K562 (cell line): Measurements from ENCODE around the gene TBC1D2. TPM values are rescaled to one million over a fixed set of nuclear protein-coding genes. Genes with fewer than 3 reads are reported as not detected.

Experiments
- ATAC-seq: fragments of 200-7000 bp; cut with Tn5 transposase; 3 replicates; pipeline ENCODE4 v1.9.1; 2020; ENCODE audit warnings: moderate library complexity
- BruUV-seq: library from RNA; stranded (reverse); fragments of 400-500 nt; replicated peaks from 2 replicates; lab custom pipeline; 2021; lab: Mats Ljungman, UMichigan
- CTCF ChIA-PET: fragments of 300-600 bp; formaldehyde crosslinking; extraction: SDS; loops from one replicate; lab custom pipeline; 2021; ENCODE audit warnings: low intra/inter-chr PET ratio; lab: Yijun Ruan, JAX
- POLR2A ChIA-PET: fragments of 300-600, 350-650 bp; sonication (Branson Sonifier 250); formaldehyde crosslinking; extraction: SDS; loops from one replicate; lab custom pipeline; 2021; ENCODE audit warnings: antibody characterized with exemption, inconsistent platforms; lab: Yijun Ruan, JAX
- DNase-seq, 4 experiments: peaks; one replicate each; pipeline versions ENCODE4 v3.0.0 to v3.0.0-alpha.2; 2011 to 2018; ENCODE audit warnings: low spot score in 3 of 4, mixed read lengths in 3 of 4; ENCODE audit errors: extremely low read depth in 1 of 4
- FAIRE-seq: peaks from 2 replicates; lab custom pipeline; 2011; peaks lifted over from hg19 to GRCh38; lab: Jason Lieb, UNC
- H2AFZ ChIP-seq: 2 replicates; pipeline ENCODE4 v1.6.0; 2011; ENCODE audit warnings: low read depth, low read length, control low read depth, inconsistent platforms
- H3K27ac ChIP-seq: fragments of 200-600 bp; 3 replicates; pipeline ENCODE4 v1.8.0; 2011; ENCODE audit warnings: low read depth, mild to moderate bottlenecking, control low read depth, inconsistent platforms, low read length, moderate library complexity, mixed read lengths; ENCODE audit errors: extremely low read depth
- H3K27me3 ChIP-seq, 2 experiments: fragments of 300-600 bp in 1 of 2; 2 replicates in 1 of 2; 3 replicates in 1 of 2; pipeline versions ENCODE4 v1.6.0 to v1.8.0; 2011; ENCODE audit warnings: inconsistent platforms in 2 of 2, low read length in 2 of 2, mild to moderate bottlenecking in 1 of 2, mixed read lengths in 1 of 2, moderate library complexity in 1 of 2; ENCODE audit not compliant: control insufficient read depth in 2 of 2, insufficient read depth in 2 of 2
- H3K36me3 ChIP-seq: fragments of 300-600 bp; 3 replicates; pipeline ENCODE4 v1.8.0; 2011; ENCODE audit warnings: mild to moderate bottlenecking, low read length, inconsistent platforms; ENCODE audit not compliant: control insufficient read depth, insufficient read depth
- H3K4me1 ChIP-seq, 2 experiments: fragments of 200-600 bp in 1 of 2; replicated peaks in 1 of 2; 2 replicates in 1 of 2; 3 replicates in 1 of 2; pipeline versions ENCODE4 v1.5.1 to v1.8.0; 2011; ENCODE audit warnings: inconsistent platforms in 2 of 2, low read length in 2 of 2, mild to moderate bottlenecking in 1 of 2, mixed read lengths in 1 of 2, moderate library complexity in 1 of 2; ENCODE audit not compliant: control insufficient read depth in 2 of 2, insufficient read depth in 2 of 2
- H3K4me2 ChIP-seq: 2 replicates; pipeline ENCODE4 v1.6.1; 2011; ENCODE audit warnings: low read length, control low read depth, inconsistent platforms, mixed read lengths; ENCODE audit not compliant: insufficient read depth
- H3K4me3 ChIP-seq: fragments of 200-600 bp; sonication (generic), shearing (Covaris generic); 2 replicates; pipeline ENCODE4 v1.5.1; 2016; ENCODE audit warnings: control low read depth, inconsistent platforms
- H3K79me2 ChIP-seq: fragments of 200-600 bp; 3 replicates; pipeline ENCODE4 v1.8.0; 2011; ENCODE audit warnings: low read length, inconsistent platforms; ENCODE audit not compliant: control insufficient read depth, insufficient read depth
- H3K9ac ChIP-seq, 2 experiments: 2 replicates each; pipeline versions ENCODE4 v1.6.0 to v1.6.1; 2011; ENCODE audit warnings: low read depth in 2 of 2, low read length in 2 of 2, control low read depth in 1 of 2, inconsistent platforms in 1 of 2, mild to moderate bottlenecking in 1 of 2, mixed read lengths in 1 of 2; ENCODE audit not compliant: insufficient read depth in 1 of 2
- H3K9me1 ChIP-seq: one replicate; pipeline ENCODE4 v1.6.0; 2011; ENCODE audit warnings: inconsistent platforms, mild to moderate bottlenecking, low read length, moderate library complexity; ENCODE audit not compliant: control insufficient read depth, insufficient read depth
- H3K9me3 ChIP-seq: replicated peaks from 2 replicates; pipeline ENCODE4 v1.5.1; 2011; ENCODE audit warnings: low read depth, low read length, inconsistent platforms; ENCODE audit not compliant: control insufficient read depth, insufficient read depth
- H4K20me1 ChIP-seq: replicated peaks from 2 replicates; pipeline ENCODE4 v1.6.1; 2011; ENCODE audit warnings: low read length, inconsistent platforms, mixed read lengths; ENCODE audit not compliant: control insufficient read depth, insufficient read depth
- JUN ChIP-seq, 2 experiments: sonication (generic) in 1 of 2; formaldehyde crosslinking in 1 of 2; IDR thresholded peaks; 2 replicates each; pipeline versions ENCODE4 v1.6.1 to v1.8.0; 2012 to 2022; ENCODE audit warnings: borderline replicate concordance in 2 of 2, mild to moderate bottlenecking in 2 of 2, improper control_type of control experiment in 1 of 2, low read depth in 1 of 2, low read length in 1 of 2, missing genetic modification reagents in 1 of 2
- PML ChIP-seq: IDR thresholded peaks from 2 replicates; pipeline ENCODE4 v1.6.1; 2012; ENCODE audit warnings: low read length, inconsistent platforms
- PRDM10 ChIP-seq: fragments of 450-650 bp; IDR thresholded peaks from 2 replicates; pipeline ENCODE4 v1.6.1; 2018; ENCODE audit not compliant: partially characterized antibody
- STAT5B ChIP-seq: fragments of 250-450 bp; sonication (Bioruptor Pico); IDR thresholded peaks from 2 replicates; pipeline ENCODE4 v1.8.0; 2021; ENCODE audit warnings: mild to moderate bottlenecking, inconsistent platforms
- TAF15 ChIP-seq: fragments of 200-400 bp; formaldehyde crosslinking; IDR thresholded peaks from 2 replicates; pipeline ENCODE4 v1.6.1; 2017; ENCODE audit warnings: mild to moderate bottlenecking, low read depth, low read length, moderate library complexity
- WGBS: fragments of 100-300 bp; shearing (Covaris generic); methylation state at CpG from one replicate; pipeline ENCODE4 v1.1.6; 2016; ENCODE audit warnings: low coverage, mixed read lengths; ENCODE audit not compliant: insufficient coverage; ENCODE audit errors: missing lambda C conversion rate; 5-methylcytosine and 5-hydroxymethylcytosine counted together
- in situ Hi-C: fragments of 300-500 bp; cut with MboI; formaldehyde crosslinking; loops from 4 replicates; pipeline ENCODE4 v1.15.0; 2018; ENCODE audit warnings: inconsistent platforms, mixed read lengths
- intact Hi-C: fragments of 100-400 bp; cut with micrococcal nuclease; formaldehyde crosslinking; loops from 2 replicates; pipeline ENCODE4 v1.14.2; 2022
- polyA plus RNA-seq, 8 experiments: library from polyadenylated mRNA; depleted of rRNA in 4 of 8; stranded (reverse) in 5 of 8; unstranded in 3 of 8; fragments of >200 nt; fragmentation: Nextera tagmentation in 2 of 8; fragmentation: Illumina TruSeq in 1 of 8; extraction: Ambion mirVana in 2 of 8; extraction: Trizol in 1 of 8; gene quantifications; 2 replicates each; pipeline versions ENCODE4 v1.2.1 to v1.2.3, GENCODE V29; 2011 to 2014; ENCODE audit warnings: inconsistent platforms in 1 of 8, missing spikeins in 1 of 8
- total RNA-seq, 7 experiments: library from RNA; depleted of rRNA in 6 of 7; stranded (reverse); fragments of >200 nt in 6 of 7; fragmentation: Illumina TruSeq in 2 of 7; extraction: Trizol in 2 of 7; gene quantifications; 2 replicates each; pipeline versions ENCODE4 v1.2.1 to v1.2.3, GENCODE V29; 2011 to 2021; ENCODE audit warnings: low replicate concordance in 1 of 7
- TF ChIP-seq, protein P1 (sequence below), 2 experiments: fragments of 450-650 bp; IDR thresholded peaks; 2 replicates each; pipeline ENCODE4 v1.6.1; 2016; ENCODE audit warnings: mild to moderate bottlenecking in 2 of 2, borderline replicate concordance in 1 of 2, low read depth in 1 of 2, moderate library complexity in 1 of 2

Gene TBC1D2
- total and polyA plus RNA-seq, 9 of the 15 experiments (the other 6 are each of a cell fraction or from before 2014, with no cell fraction given), result 0.10 to 7.0 (median 2.5) TPM

DNA sequence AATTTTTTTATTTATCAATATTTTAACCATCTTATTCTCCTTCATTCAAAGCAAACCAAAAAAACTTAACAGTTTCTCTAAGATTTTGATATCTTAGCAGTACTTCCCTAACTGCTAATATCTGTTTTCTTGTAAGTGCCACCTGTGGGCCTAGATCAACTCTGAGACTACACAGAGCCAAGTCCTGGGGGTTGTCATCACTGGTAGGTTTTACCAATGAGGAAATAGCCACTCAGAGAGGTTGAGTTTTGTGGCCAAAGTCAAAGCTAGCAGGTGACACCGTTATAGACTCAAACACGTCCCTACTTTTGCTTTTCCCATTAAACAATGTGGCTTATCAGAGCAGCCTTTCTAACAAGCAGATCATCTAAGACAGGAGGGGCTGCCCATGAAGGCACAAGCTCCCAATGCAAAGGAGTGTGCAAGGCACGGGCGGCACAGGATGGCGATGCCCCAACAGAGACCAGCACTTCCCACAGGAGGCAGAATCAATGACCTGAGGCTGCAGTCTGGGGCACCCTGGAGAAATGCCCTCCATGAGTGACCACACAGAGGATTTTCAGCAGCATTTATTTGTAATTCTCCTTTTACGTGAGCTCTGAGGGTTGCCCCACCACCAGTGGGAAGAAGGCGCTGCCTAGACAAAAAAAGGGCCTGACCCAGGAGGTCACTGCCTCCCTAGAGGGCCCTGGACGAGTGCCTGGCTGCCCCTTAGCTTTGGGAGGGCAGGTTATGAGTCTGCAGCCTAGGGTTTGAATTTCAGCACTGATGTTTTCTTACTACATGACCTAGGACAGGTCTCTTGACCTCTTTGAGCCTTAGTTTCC, 7.4 kb downstream of the TBC1D2 start (continued):
- 0 out of 2 replicates have a peak, but pooled peaks have one; percentile 20 for TF ChIP-seq PML

DNA sequence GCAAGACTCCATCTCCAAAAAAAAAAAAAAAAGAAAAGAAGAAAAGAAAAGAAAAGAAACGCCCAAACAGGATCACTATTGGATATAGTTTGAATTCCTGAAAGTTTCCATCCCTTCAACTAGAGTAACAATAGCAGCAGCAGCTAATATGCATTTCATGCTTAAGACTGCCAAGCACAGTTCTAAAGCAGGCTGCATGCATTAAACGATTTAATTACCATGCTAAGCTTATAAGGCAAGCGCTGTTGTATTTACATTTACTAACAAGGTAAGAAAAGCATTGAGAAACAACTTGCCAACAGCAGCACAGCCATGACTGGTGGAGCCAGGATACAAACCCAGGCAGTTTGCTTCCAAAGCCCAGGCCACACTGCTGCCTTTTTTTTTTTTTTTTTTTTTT, 13.0 kb downstream of the TBC1D2 start:
- WGBS, result 86% methylated on average over 3 of the region's 3 CpGs
- no peaks in the 10 kb centered on the region for H3K27me3 ChIP-seq
- ChIA-PET POLR2A (interaction anchor here (1.4 to 5.2 kb wide), 4 partner anchors 10 to 342 kb away, joined by 3 to 21 read pairs (median 12); partner anchors contain the start of gene TBC1D2), CTCF (no interaction called here)
- H3K4me3 ChIP-seq, result no peak overlapping the region
- H3K79me2 ChIP-seq, result no peaks in the 10 kb centered on the region; the same call in 2 of the 3 replicates
- BruUV-seq, result no TSS peak
- no peak overlapping the region for H3K4me2 ChIP-seq
- ATAC-seq (no peak), FAIRE-seq (no peak), DNase-seq (no peak)
- in situ Hi-C loops (no loop called here), intact Hi-C loops (no loop called here)
- no peak overlapping the region for H3K27ac ChIP-seq
- no peaks in the 10 kb centered on the region for H3K9me1 ChIP-seq
- H3K36me3 ChIP-seq, result peaks cover 8% of the 10 kb centered on the region; the same call in 1 of the 3 replicates
- H2AFZ ChIP-seq, result no peak overlapping the region
- H3K9ac ChIP-seq, result 0 out of 4 replicates have a peak overlapping the region, but pooled peaks of 1 of the 2 experiments have one; percentile 36
- H3K9me3 ChIP-seq, result no peaks in the 10 kb centered on the region
- peaks cover 23 to 33% of the 10 kb centered on the region in 2 experiments for H3K4me1 ChIP-seq
- H4K20me1 ChIP-seq, result no peaks in the 10 kb centered on the region
- no peak for TF ChIP-seq PRDM10
- no peak for TF ChIP-seq JUN (IDR thresholded peaks at IDR 0.05; ENCODE audit: borderline replicate concordance, low read depth, low read length)
- TF ChIP-seq JUN (CRISPR knock-in tag; IDR thresholded peaks at IDR 0.05; ENCODE audit: borderline replicate concordance), result no peak
- TF ChIP-seq STAT5B (CRISPR knock-in tag), result no peak
- TF ChIP-seq TAF15, result no peak
- TF ChIP-seq, protein P1, sequence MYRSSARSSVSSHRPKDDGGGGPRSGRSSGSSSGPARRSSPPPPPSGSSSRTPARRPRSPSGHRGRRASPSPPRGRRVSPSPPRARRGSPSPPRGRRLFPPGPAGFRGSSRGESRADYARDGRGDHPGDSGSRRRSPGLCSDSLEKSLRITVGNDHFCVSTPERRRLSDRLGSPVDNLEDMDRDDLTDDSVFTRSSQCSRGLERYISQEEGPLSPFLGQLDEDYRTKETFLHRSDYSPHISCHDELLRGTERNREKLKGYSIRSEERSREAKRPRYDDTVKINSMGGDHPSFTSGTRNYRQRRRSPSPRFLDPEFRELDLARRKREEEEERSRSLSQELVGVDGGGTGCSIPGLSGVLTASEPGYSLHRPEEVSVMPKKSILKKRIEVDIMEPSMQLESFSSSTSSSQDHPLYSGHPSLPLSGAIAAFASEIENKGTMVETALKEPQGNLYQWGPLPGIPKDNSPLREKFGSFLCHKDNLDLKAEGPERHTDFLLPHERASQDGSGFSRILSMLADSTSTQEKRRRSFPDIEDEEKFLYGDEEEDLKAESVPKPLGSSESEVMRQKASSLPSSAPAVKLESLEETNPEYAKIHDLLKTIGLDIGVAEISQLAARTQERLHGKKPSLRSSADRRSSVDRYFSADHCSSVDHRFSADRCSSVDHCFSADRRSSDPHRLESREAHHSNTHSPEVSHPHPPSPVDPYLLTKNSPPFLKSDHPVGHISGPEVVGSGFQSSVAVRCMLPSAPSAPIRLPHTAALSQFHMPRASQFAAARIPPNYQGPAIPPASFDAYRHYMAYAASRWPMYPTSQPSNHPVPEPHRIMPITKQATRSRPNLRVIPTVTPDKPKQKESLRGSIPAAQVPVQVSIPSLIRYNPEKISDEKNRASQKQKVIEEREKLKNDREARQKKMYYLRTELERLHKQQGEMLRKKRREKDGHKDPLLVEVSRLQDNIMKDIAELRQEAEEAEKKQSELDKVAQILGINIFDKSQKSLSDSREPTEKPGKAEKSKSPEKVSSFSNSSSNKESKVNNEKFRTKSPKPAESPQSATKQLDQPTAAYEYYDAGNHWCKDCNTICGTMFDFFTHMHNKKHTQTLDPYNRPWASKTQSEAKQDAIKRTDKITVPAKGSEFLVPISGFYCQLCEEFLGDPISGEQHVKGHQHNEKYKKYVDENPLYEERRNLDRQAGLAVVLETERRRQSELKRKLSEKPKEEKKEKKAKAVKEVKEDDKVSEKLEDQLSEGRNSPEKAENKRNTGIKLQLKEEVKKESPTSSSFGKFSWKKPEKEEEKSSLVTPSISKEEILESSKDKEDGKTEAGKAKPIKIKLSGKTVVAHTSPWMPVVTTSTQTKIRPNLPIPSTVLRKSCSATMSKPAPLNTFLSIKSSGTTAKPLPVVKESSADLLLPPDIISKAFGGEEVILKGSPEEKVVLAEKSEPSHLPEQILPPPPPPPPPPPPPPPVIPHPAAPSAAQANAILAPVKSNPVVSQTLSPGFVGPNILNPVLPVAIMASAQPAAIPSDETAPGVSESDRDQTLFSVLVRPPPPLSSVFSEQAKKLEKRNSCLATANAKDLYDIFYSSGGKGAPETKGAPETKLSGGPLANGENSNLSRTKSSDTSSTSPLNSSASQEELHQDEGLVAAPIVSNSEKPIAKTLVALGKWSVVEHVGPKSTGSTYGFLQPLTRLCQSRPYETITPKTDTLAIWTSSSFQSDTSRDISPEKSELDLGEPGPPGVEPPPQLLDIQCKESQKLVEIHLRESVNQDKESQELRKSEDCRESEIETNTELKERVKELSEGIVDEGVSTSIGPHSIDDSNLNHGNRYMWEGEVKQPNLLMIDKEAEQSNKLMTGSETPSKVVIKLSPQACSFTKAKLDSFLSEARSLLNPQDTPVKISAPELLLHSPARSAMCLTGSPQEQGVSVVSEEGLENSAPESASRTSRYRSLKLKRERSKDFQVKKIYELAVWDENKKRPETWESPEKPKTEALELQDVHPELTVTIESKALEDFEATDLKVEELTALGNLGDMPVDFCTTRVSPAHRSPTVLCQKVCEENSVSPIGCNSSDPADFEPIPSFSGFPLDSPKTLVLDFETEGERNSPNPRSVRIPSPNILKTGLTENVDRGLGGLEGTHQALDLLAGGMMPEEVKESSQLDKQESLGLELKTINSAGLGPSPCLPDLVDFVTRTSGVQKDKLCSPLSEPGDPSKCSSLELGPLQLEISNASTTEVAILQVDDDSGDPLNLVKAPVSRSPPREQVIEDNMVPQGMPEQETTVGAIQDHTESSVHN (IDR thresholded peaks at IDR 0.05; ENCODE audit: borderline replicate concordance in 1 of 2, low read depth in 1 of 2), result no peak
